ENCODE measurements around the gene WNT7B.
"Not testable (repeated sequence)": the region's sequence is repeated elsewhere in the genome, so short reads cannot be mapped to it uniquely, and the experiment has no call there.

Gene WNT7B

DNA sequence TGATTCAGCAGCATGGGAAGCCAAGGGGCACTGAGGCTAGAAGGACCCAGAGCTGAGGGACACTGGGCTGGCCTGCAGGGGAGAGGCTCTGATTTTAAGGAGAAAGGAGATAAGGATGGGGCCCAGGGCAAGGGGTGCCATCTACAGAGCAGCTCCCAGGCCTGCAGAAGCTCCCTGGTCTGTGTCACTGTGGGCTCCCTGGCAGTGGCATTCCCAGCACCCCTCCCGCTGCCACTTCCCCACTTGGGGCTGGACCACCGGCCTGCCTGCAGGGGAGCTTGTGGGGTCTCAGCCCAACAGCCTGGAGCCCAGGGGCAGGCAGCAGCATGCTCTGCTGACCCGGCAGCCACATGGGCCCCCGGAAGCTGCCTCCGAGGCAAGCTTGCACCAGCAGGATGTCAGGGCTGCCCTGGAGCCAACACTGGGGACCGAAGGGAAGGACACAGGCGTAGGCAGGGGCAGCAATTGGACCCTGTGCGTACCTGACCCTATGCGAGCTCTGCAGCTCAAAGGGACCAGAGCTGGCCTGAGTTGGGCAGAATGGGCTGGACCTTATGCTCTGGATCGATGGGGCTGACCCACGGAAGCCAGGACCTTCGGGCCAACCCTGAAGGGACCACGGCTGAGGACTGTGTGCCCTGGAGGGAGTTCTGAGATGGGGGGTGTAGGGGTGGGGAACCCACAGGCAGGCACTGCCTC lies 35.4 kb upstream of the WNT7B start:
- DNase-seq: peak in 1 of 2 experiments; percentile 14
- TF ChIP-seq POLR2A (IDR thresholded peaks at IDR 0.05; ENCODE audit: low read length) (no peak), GATA1 (IDR thresholded peaks at IDR 0.05; ENCODE audit: low read depth, low read length) (no peak)

DNA sequence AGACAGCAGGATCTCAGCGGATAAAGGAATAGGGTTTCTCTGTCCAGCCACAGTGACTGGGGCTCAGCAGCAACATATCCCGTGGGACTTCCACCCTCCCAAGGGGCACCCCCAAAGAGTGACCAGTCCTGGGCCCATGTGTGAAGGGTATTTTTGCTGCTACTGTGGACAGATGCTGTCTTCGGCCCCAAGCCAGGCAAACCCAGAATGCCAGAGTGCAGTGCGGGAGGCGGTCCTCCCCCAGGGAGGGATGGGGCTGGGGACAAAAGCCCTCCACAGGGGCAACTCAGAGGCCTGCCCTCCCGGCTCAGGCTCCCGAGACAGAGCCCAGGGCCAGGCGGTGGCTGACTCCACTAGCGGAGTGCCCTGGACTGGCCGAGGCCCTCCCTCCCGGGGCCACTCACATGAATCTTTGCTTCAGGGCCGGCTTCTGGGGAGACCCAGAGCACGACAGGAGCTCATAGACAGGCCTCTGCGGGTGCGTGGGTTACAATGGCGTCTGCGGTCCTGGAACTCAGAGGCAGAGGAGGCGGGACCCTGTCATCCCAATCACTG lies 34.7 kb upstream of the WNT7B start:
- TF ChIP-seq GATA1 (IDR thresholded peaks at IDR 0.05; ENCODE audit: low read depth, low read length): no peak
- no peak for TF ChIP-seq POLR2A (IDR thresholded peaks at IDR 0.05; ENCODE audit: low read length)
- no peak for DNase-seq

DNA sequence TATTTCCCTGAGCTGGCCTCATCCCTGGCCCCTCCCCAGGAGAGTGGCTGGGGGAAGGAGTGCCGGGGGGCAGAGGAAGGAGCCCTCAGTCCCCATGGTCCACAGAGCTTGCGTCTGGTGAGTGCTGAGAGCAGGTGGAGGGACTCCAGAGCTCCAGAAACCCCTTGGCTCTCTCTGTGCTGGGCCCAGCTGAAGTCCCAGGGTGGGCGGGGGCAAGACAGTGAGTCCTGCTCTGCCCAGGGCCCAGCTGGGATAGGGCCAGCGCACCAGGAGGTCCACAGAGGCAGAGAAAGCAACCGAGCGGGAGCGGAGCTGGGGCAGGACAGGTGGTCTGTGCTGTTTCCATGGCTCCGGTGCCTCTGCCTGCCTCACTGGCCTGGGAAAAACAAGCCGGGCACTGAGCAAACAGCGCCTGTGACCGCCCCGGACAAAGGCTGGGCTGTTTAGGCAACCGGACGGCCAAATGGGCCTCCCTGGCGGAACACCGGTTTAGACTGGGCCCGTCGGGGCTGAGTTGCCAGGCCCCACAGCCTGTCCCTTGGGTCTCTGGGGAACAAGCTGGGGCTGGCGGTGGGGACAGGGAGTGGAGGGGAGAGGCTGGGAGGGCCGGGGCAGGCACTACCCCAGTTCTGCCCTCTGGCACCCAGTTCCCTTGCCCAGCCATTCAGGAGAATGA lies 34.1 kb upstream of the WNT7B start:
- TF ChIP-seq POLR2A (IDR thresholded peaks at IDR 0.05; ENCODE audit: low read length): no peak
- TF ChIP-seq GATA1 (IDR thresholded peaks at IDR 0.05; ENCODE audit: low read depth, low read length): no peak
- DNase-seq: no peak

DNA sequence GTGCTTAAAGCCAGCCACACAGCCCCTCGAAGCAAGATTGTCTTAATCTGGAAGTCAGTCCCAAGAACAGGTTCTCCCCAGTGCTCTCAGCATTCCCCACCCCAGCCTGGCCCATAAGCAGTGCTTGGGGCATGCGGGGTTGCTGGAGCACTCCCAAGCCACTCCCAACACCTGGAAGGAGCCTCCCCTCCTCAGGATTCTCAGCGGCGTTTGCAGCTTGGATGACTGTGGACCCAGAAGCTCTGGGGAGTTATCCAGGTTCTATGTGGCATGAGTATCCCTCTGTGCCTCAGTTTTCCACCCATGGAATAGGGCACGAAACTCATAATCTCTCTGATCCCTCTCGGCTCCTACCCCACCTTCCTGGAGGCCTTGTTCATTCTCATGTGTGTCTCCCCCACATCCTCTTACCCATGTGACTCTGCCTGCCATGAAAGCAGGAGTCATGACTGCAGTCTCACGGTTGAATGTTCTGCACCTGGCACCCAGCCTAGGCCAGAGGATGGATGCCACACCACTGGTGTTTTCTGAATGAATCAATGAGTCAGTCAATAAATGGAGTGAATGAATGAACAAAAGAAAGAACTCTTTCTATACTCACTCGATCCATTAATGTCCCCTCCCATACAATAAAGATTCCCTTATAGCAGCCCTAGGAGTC lies 33.4 kb upstream of the WNT7B start:
- no peak for TF ChIP-seq GATA1 (IDR thresholded peaks at IDR 0.05; ENCODE audit: low read depth, low read length)
- no peak for TF ChIP-seq POLR2A (IDR thresholded peaks at IDR 0.05; ENCODE audit: low read length)
- no peak for DNase-seq

DNA sequence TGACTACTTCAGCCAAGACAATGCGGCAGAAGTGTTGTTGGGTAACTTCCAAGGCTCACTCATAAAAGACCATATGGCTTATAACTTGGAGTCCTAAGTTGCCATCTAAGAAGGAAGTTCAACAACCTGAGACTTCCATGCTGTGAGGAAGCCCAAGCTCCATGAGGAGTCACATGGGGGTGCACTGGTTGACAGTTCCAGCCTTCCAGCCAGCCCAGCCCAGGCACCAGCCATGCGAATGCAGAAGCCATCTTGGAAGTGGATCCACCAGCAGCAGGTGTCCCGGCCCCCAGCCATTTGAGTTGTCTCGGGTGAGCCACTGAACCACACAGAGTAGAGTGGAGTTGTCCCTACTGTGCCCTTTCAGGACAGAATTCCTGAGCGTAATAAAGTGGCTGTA lies 32.8 kb upstream of the WNT7B start:
- TF ChIP-seq GATA1 (IDR thresholded peaks at IDR 0.05; ENCODE audit: low read depth, low read length) (no peak), POLR2A (IDR thresholded peaks at IDR 0.05; ENCODE audit: low read length) (no peak)

DNA sequence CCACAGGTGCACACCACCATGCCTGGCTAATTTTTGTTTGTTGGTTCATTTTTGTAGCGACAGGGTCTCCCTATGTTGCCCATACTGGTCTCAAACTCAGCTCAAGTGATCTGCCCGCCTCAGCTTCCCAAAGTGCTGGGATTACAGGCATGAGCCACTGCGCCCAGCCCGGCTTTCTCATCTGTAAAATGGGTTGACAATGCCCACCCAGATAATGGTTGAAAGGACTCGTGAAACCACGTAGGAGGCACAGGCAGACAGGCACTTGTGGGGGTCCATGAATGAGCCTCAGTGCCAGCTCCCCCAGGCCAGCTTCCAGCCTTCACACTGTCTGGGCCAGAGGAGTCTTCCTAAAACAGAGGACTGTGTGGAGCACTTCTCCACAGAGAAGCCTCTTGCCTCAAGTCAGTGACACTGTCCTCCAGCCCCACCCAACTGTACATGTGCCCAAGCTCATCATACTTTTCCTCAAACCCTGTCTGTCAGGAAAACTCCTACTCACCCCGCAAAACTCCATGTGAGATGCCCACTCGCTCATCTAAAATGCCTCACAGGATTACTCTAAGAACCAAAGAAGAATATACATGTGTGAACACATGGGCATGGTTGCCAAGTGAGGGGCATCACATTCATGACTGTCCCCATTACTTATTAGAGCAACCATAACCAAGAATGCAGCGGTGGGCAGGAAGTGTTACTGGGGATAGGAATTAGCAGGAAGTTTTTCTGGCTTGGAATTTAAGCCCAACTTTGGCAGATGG lies 32.1 kb upstream of the WNT7B start:
- DNase-seq: no peak
- no peak for TF ChIP-seq GATA1 (IDR thresholded peaks at IDR 0.05; ENCODE audit: low read depth, low read length)
- TF ChIP-seq POLR2A (IDR thresholded peaks at IDR 0.05; ENCODE audit: low read length): no peak

More for the DNA sequence above, 32.8 kb upstream of the WNT7B start:
- peak in 1 of 2 experiments; percentile 8 for DNase-seq

DNA sequence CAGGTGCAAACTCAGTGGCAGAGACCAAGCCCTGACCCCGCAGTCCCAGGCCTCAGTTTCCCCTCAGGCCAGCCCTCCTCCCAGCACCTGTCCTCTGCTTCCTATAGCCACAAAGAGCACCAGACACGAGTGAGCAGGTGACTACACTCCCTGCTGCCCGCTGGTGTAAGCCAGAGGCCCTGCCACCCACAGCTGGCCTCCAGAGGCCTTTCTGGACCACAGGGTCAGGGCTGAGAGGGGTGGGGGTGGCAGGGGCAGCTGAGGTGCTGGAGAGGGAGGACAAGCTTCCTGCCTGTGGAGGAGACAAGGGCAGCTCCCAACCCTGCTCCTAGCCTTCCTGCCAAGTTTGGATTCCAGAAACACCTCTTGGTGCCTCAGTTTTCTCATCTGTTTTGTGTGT lies 31.3 kb upstream of the WNT7B start:
- no peak for TF ChIP-seq GATA1 (IDR thresholded peaks at IDR 0.05; ENCODE audit: low read depth, low read length)
- no peak for TF ChIP-seq POLR2A (IDR thresholded peaks at IDR 0.05; ENCODE audit: low read length)
- DNase-seq: no peak

DNA sequence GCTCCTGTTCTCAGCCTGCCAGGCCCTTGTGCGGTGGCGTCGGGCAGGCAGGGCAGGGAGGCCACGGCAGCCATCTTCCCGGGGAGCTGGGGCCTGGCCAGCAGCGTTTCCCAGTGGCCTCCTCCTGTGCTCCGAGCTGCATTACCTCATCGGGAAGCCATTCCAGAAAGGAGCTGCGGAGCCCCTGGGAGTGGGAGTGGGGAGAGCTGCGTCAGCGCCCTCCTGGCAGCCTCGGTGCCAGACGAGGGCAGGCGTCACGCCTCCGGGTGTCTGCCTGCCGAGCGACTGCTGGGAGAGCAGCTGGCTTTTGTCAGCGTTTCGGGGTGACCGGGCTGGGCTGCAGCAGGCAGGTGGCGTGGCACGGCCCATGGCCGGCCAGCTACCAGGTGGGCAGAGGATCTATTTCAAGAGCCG lies 30.9 kb upstream of the WNT7B start:
- DNase-seq: no peak
- no peak for TF ChIP-seq GATA1 (IDR thresholded peaks at IDR 0.05; ENCODE audit: low read depth, low read length)
- TF ChIP-seq POLR2A (IDR thresholded peaks at IDR 0.05; ENCODE audit: low read length): no peak

DNA sequence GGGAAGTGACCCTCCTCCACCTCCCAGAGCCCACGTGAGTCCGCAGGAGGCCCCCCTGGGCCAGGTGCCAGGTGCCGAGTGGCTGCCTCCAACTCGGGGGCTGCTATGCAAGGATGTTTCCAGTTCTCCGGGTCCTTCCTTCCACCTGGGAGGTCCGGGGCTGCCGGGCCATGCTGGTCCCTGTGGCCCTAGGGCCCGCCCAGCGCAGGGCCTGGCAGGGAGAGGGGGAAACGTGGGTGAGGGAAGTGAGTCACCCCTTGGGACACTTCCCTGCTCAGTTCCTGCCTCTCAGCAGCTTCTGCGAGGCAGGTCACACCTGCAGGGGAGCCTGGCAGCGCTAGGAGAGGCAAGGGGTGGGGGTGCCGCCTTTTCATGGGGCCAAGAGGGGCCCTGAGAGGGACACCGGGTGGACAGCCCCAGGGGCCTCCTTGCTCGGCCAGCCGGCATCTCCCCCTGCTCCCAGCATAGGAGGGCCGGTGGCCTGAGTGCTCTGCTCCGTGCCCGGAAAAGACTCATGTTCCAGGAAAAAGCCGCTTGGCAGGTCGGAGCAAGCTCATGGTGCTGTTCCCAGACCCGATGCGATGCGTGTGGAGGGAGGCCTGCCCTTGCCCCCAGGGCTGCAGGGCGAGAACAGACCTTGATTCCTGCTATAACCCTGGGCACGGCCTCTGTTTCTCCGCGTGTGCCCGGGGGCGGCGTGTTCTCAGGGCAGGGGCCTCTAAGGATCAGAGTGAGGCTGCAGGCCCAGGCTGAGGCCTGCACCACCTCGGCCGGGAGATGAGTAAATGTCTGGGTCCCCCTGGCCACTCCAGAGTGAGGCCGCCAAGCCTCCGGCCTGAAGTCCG lies 30.3 kb upstream of the WNT7B start:
- DNase-seq: no peak
- TF ChIP-seq POLR2A (IDR thresholded peaks at IDR 0.05; ENCODE audit: low read length) (no peak), GATA1 (IDR thresholded peaks at IDR 0.05; ENCODE audit: low read depth, low read length) (no peak)

DNA sequence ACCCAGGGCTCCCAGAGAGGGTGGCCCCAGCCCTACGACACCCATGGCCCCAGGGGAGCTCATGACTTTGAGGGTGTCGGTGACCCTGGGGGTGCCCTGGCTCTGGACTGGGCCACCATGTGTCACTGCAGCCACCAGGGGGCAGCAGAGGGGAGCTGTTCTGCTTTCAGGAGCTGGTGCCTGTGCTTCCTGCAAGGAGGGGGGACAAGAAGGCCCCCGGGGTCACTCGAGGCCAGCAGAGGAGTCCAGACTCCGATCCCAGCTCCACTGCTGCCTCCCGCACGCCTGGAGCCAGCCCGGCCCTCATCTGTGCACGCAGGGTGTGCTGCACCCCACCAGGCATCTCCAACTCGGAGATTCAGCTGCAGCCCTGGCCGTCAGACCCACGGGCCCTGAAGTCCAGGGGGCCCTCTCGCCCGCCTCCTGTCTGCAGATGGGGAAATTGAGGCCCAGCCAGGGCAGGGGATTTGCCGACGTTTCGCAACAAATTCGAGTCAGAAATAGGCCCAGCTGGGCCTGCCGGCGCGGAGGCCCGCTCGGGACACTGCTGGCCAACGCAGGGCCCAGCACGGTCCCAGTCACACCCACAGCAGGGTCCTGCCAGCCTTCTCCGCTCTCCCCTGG lies 29.5 kb upstream of the WNT7B start:
- peak; percentile 71 to 86 for DNase-seq
- TF ChIP-seq GATA1 (IDR thresholded peaks at IDR 0.05; ENCODE audit: low read depth, low read length): no peak
- TF ChIP-seq POLR2A (IDR thresholded peaks at IDR 0.05; ENCODE audit: low read length): no peak

DNA sequence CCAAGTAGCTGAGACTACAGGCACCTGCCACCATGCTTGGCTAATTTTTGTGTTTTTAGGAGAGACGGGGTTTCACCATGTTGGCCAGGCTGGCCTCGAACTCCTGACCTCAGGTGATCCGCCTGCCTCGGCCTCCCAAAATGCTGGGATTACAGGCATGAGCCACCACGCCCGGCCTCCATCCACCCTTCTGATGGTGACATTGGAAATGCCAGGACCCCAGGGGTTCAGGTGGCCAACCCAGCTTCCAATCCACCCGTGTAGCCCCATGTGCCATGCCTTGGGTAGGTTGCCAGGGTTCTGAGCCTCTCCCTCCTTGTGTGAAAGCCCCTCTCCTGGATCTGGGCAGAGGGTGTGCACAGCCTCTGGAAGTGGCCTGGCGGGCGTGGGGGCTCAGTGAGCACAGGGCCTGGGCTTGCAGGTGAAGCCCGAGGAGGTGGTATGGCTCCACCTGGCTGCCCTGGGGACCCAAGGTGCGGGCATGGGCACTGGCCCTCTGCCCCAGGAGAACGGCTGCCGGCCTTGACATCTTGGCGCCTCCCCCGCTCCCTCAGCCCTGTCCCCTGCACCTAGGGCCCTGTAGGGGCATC lies 28.2 kb upstream of the WNT7B start:
- not testable (repeated sequence) for DNase-seq
